H1 (cell line): Measurements from ENCODE around the gene REPS2. TPM values are rescaled to one million over a fixed set of nuclear protein-coding genes. Genes with fewer than 3 reads are reported as not detected.

ENCODE experiments used
- CTCF ChIA-PET: fragments of 300-600 bp; sonication (Branson Sonifier 250); formaldehyde crosslinking; loops from one replicate; lab custom pipeline; 2021; ENCODE audit not compliant: partially characterized antibody; lab: Charles Lee
- POLR2A ChIA-PET: fragments of 300-600 bp; sonication (Branson Sonifier 250); formaldehyde crosslinking; loops from one replicate; lab custom pipeline; 2021; ENCODE audit warnings: inconsistent platforms; ENCODE audit not compliant: partially characterized antibody; lab: Charles Lee
- DNase-seq, 2 experiments: peaks; one replicate each; pipeline versions ENCODE4 v3.0.0 to v3.0.0-alpha.2; 2010 to 2022; ENCODE audit warnings: low spot score in 2 of 2, low read depth in 1 of 2, mixed read lengths in 1 of 2
- FAIRE-seq: peaks from 2 replicates; lab custom pipeline; 2011; peaks lifted over from hg19 to GRCh38; lab: Jason Lieb, UNC
- H2AFZ ChIP-seq: 2 replicates; pipeline ENCODE4 v1.8.1; 2012; ENCODE audit warnings: low read length, inconsistent platforms
- H2AK5ac ChIP-seq: 2 replicates; pipeline ENCODE4 v1.6.1; 2013; ENCODE audit warnings: low read depth, low read length
- H2BK120ac ChIP-seq: replicated peaks from 2 replicates; pipeline ENCODE3; 2013; ENCODE audit warnings: low read depth, low read length, inconsistent platforms
- H2BK12ac ChIP-seq: 2 replicates; pipeline ENCODE4 v1.6.1; 2013; ENCODE audit warnings: low read depth, low read length
- H2BK15ac ChIP-seq: 2 replicates; pipeline ENCODE4 v1.6.1; 2013; ENCODE audit warnings: low read length
- H2BK20ac ChIP-seq: 2 replicates; pipeline ENCODE4 v1.6.1; 2013; ENCODE audit warnings: low read length
- H2BK5ac ChIP-seq: 2 replicates; pipeline ENCODE4 v1.6.1; 2013; ENCODE audit warnings: low read depth, low read length
- H3K14ac ChIP-seq: 2 replicates; pipeline ENCODE4 v1.6.1; 2013; ENCODE audit warnings: inconsistent platforms; ENCODE audit not compliant: insufficient read length
- H3K18ac ChIP-seq: 2 replicates; pipeline ENCODE4 v1.6.1; 2013; ENCODE audit warnings: low read length; ENCODE audit errors: extremely low read depth
- H3K23ac ChIP-seq: 2 replicates; pipeline ENCODE4 v1.6.1; 2013; ENCODE audit warnings: inconsistent platforms; ENCODE audit not compliant: insufficient read length
- H3K23me2 ChIP-seq: 2 replicates; pipeline ENCODE4 v1.6.1; 2013; ENCODE audit warnings: low read depth, low read length
- H3K27ac ChIP-seq: 2 replicates; pipeline ENCODE4 v1.6.1; 2011; ENCODE audit warnings: low read depth, low read length, inconsistent platforms
- H3K27me3 ChIP-seq, 4 experiments: replicated peaks in 1 of 4; 1 replicate in 1 of 4; 2 replicates in 3 of 4; pipeline versions ENCODE4 v1.6.1 to v1.8.1; 2011 to 2013; ENCODE audit warnings: low read length in 3 of 4, mild to moderate bottlenecking in 3 of 4, inconsistent platforms in 2 of 4, mixed read lengths in 2 of 4, moderate library complexity in 1 of 4; ENCODE audit not compliant: control insufficient read depth in 3 of 4, insufficient read depth in 3 of 4; ENCODE audit errors: extremely low read depth in 1 of 4
- H3K36me3 ChIP-seq, 4 experiments: 2 replicates each; pipeline versions ENCODE4 v1.6.1 to v1.8.1; 2011 to 2013; ENCODE audit warnings: mild to moderate bottlenecking in 4 of 4, low read length in 3 of 4, moderate library complexity in 2 of 4, control low read depth in 1 of 4, inconsistent platforms in 1 of 4; ENCODE audit not compliant: insufficient read depth in 4 of 4, control insufficient read depth in 2 of 4
- H3K4ac ChIP-seq: replicated peaks from 2 replicates; pipeline ENCODE3; 2013; ENCODE audit warnings: low read length, low read depth, mixed read lengths, inconsistent platforms; ENCODE audit not compliant: insufficient read length
- H3K4me1 ChIP-seq, 4 experiments: replicated peaks in 1 of 4; 1 replicate in 1 of 4; 2 replicates in 3 of 4; pipeline versions ENCODE4 v1.6.1 to v1.8.1; 2011 to 2013; ENCODE audit warnings: low read length in 3 of 4, inconsistent platforms in 2 of 4, mixed read lengths in 1 of 4; ENCODE audit not compliant: insufficient read depth in 4 of 4, control insufficient read depth in 3 of 4
- H3K4me2 ChIP-seq, 2 experiments: 2 replicates each; pipeline versions ENCODE4 v1.6.1 to v1.8.1; 2011 to 2013; ENCODE audit warnings: low read depth in 2 of 2, low read length in 2 of 2, control low read depth in 1 of 2, inconsistent platforms in 1 of 2, mild to moderate bottlenecking in 1 of 2; ENCODE audit not compliant: insufficient read depth in 1 of 2
- H3K4me3 ChIP-seq, 4 experiments: fragments of 200-600, 300-600 bp in 1 of 4; sonication (generic), shearing (Covaris generic), sonication (Bioruptor Twin) in 1 of 4; 2 replicates each; pipeline versions ENCODE4 v1.5.1 to v1.8.1; 2011 to 2016; ENCODE audit warnings: low read length in 4 of 4, low read depth in 3 of 4, control low read depth in 2 of 4, inconsistent platforms in 2 of 4, mild to moderate bottlenecking in 2 of 4, mixed read lengths in 1 of 4, moderate library complexity in 1 of 4; ENCODE audit not compliant: insufficient read depth in 2 of 4; ENCODE audit errors: extremely low read depth in 1 of 4
- H3K56ac ChIP-seq: replicated peaks from 2 replicates; pipeline ENCODE3; 2013; ENCODE audit warnings: low read depth, mild to moderate bottlenecking, mixed read lengths, low read length, inconsistent platforms; ENCODE audit not compliant: insufficient read length
- H3K79me1 ChIP-seq: 2 replicates; pipeline ENCODE4 v1.6.1; 2013; ENCODE audit warnings: low read depth, low read length, control low read depth
- H3K79me2 ChIP-seq, 2 experiments: 2 replicates each; pipeline versions ENCODE4 v1.6.1 to v1.8.1; 2012 to 2013; ENCODE audit warnings: low read length in 2 of 2, mild to moderate bottlenecking in 2 of 2, inconsistent platforms in 1 of 2; ENCODE audit not compliant: insufficient read depth in 2 of 2, control insufficient read depth in 1 of 2
- H3K9ac ChIP-seq, 4 experiments: replicated peaks in 1 of 4; 1 replicate in 1 of 4; 2 replicates in 3 of 4; pipeline versions ENCODE4 v1.6.1 to v1.8.1; 2011 to 2013; ENCODE audit warnings: low read depth in 3 of 4, low read length in 3 of 4, control low read depth in 2 of 4, mild to moderate bottlenecking in 2 of 4, moderate library complexity in 2 of 4, inconsistent platforms in 1 of 4; ENCODE audit errors: extremely low read depth in 1 of 4
- H3K9me3 ChIP-seq, 2 experiments: 2 replicates each; pipeline versions ENCODE4 v1.6.1 to v1.8.1; 2012 to 2013; ENCODE audit warnings: mild to moderate bottlenecking in 2 of 2, moderate library complexity in 2 of 2, control low read depth in 1 of 2, inconsistent platforms in 1 of 2, low read depth in 1 of 2, low read length in 1 of 2, mixed read lengths in 1 of 2; ENCODE audit not compliant: insufficient read depth in 2 of 2
- H4K20me1 ChIP-seq, 2 experiments: replicated peaks in 1 of 2; 2 replicates each; pipeline versions ENCODE3 to v1.8.1; 2011 to 2013; ENCODE audit warnings: inconsistent platforms in 2 of 2, low read length in 2 of 2, mild to moderate bottlenecking in 1 of 2; ENCODE audit not compliant: insufficient read depth in 2 of 2, control insufficient read depth in 1 of 2
- H4K5ac ChIP-seq: 2 replicates; pipeline ENCODE4 v1.6.1; 2013; ENCODE audit warnings: low read length, low read depth, mixed read lengths, inconsistent platforms; ENCODE audit not compliant: insufficient read length
- H4K8ac ChIP-seq: 2 replicates; pipeline ENCODE4 v1.8.0; 2013; ENCODE audit warnings: mild to moderate bottlenecking, moderate library complexity, low read length, inconsistent platforms; ENCODE audit not compliant: insufficient read depth; ENCODE audit errors: extremely low read depth
- H4K91ac ChIP-seq: replicated peaks from 2 replicates; pipeline ENCODE3; 2013; ENCODE audit warnings: low read length, mixed read lengths, inconsistent platforms; ENCODE audit not compliant: insufficient read length
- GABPA ChIP-seq: IDR thresholded peaks from 2 replicates; pipeline ENCODE4 v1.6.1; 2011; ENCODE audit warnings: mild to moderate bottlenecking, low read length, moderate library complexity, borderline replicate concordance; ENCODE audit not compliant: insufficient read depth
- HDAC6 ChIP-seq: IDR thresholded peaks from one replicate; pipeline ENCODE4 v1.7.1; 2012; ENCODE audit warnings: low read depth, mild to moderate bottlenecking, inconsistent platforms, low read length, moderate library complexity
- KDM1A ChIP-seq: fragments of 200-600, 300-600 bp; sonication (generic); IDR thresholded peaks from 2 replicates; pipeline ENCODE4 v1.7.1; 2016; ENCODE audit warnings: mild to moderate bottlenecking, low read length, borderline replicate concordance
- MAFK ChIP-seq: IDR thresholded peaks from 2 replicates; pipeline ENCODE4 v1.6.1; 2012; ENCODE audit warnings: low read depth, mild to moderate bottlenecking, improper control_type of control experiment, low read length
- POLR2AphosphoS5 ChIP-seq: IDR thresholded peaks from 2 replicates; pipeline ENCODE4 v1.6.1; 2011; ENCODE audit warnings: low read depth, low read length
- POU5F1 ChIP-seq: IDR thresholded peaks from 2 replicates; pipeline ENCODE4 v1.6.1; 2011; ENCODE audit warnings: low read depth, mild to moderate bottlenecking, low read length, moderate library complexity
- RXRA ChIP-seq: IDR thresholded peaks from 2 replicates; pipeline ENCODE4 v1.6.1; 2011; ENCODE audit warnings: low read depth, mild to moderate bottlenecking, low read length, moderate library complexity; ENCODE audit not compliant: insufficient read depth
- SRF ChIP-seq: IDR thresholded peaks from 2 replicates; pipeline ENCODE4 v1.6.1; 2011; ENCODE audit warnings: mild to moderate bottlenecking, low read depth, low read length, moderate library complexity
- SUZ12 ChIP-seq: fragments of 200-600 bp; sonication (generic); IDR thresholded peaks from 2 replicates; pipeline ENCODE4 v1.6.1; 2012; ENCODE audit warnings: mild to moderate bottlenecking, inconsistent platforms, low read length, moderate library complexity, mixed read lengths
- WGBS, 2 experiments: shearing (Covaris generic) in 1 of 2; methylation state at CpG; one replicate each; pipeline versions ENCODE4 v1.1.6 to v1.1.7; 2013 to 2015; ENCODE audit warnings: low lambda C conversion rate in 2 of 2, mixed read lengths in 2 of 2, inconsistent platforms in 1 of 2, low coverage in 1 of 2, missing lambda C conversion rate in 1 of 2; ENCODE audit not compliant: insufficient replicate concordance in 2 of 2, insufficient coverage in 1 of 2, insufficient read length in 1 of 2; ENCODE audit errors: extremely low coverage in 1 of 2, missing lambda C conversion rate in 1 of 2; 5-methylcytosine and 5-hydroxymethylcytosine counted together
- polyA plus RNA-seq, 7 experiments: library from polyadenylated mRNA; depleted of rRNA in 3 of 7; stranded (reverse) in 5 of 7; unstranded in 2 of 7; fragments of >200 nt in 5 of 7; fragments of 200-250 nt in 2 of 7; gene quantifications; 1 replicate in 5 of 7; 2 replicates in 1 of 7; 4 replicates in 1 of 7; pipeline versions ENCODE4 v1.2.1 to v1.2.3, GENCODE V29; 2011 to 2013; ENCODE audit warnings: missing spikeins in 2 of 7, mixed read lengths in 2 of 7
- total RNA-seq: library from RNA; stranded (reverse); fragmentation: NEBNext Ultra II Directional; extraction: Animal tissue kit (Norgen Biotek cat#: 25700); gene quantifications from 2 replicates; pipeline ENCODE4 v1.2.1, GENCODE V29; 2021
- TF ChIP-seq, protein P1 (sequence below), 3 experiments: IDR thresholded peaks; 1 replicate in 2 of 3; 2 replicates in 1 of 3; pipeline versions ENCODE4 v1.5.1 to v1.6.1; 2011; ENCODE audit warnings: low read length in 3 of 3, mild to moderate bottlenecking in 3 of 3, inconsistent platforms in 2 of 3, low read depth in 1 of 3, moderate library complexity in 1 of 3; ENCODE audit not compliant: insufficient read depth in 1 of 3; ENCODE audit errors: control extremely low read depth in 1 of 3

The REPS2 gene
- total and polyA plus RNA-seq, 2 of the 8 experiments (the other 6 are each of a cell fraction or from before 2014, with no cell fraction given): 0.79 to 4.3 TPM

- FAIRE-seq (no peak), DNase-seq (no peak)
- H4K5ac ChIP-seq: no peak overlapping the region
- no peaks in the 10 kb centered on the region for H4K20me1 ChIP-seq
- H4K8ac ChIP-seq: no peak overlapping the region
- CTCF ChIA-PET: no interaction called here
- H3K79me2 ChIP-seq: no peaks in the 10 kb centered on the region
- H3K4me2 ChIP-seq: no peak overlapping the region
- 87% methylated on average over 10 of the region's 10 CpGs; no CpG with 5 or more reads in 1 of the 2 experiments for whole genome bisulfite sequencing, 2 experiments
- no peak overlapping the region for H3K4ac ChIP-seq
- no peaks in the 10 kb centered on the region for H3K4me1 ChIP-seq
- no peak overlapping the region for H2BK12ac ChIP-seq
- no peak overlapping the region for H3K27ac ChIP-seq
- no peaks in the 10 kb centered on the region for H3K27me3 ChIP-seq
- no peak overlapping the region for H2BK15ac ChIP-seq
- H3K56ac ChIP-seq: no peak overlapping the region
- H3K9me3 ChIP-seq: no peaks in the 10 kb centered on the region
- H3K9ac ChIP-seq: no peak overlapping the region
- H3K18ac ChIP-seq: no peak overlapping the region
- H3K23ac ChIP-seq: no peak overlapping the region
- H2BK120ac ChIP-seq: no peak overlapping the region
- H3K36me3 ChIP-seq: no peaks in the 10 kb centered on the region
- POLR2A ChIA-PET: no interaction called here
- no peaks in the 10 kb centered on the region for H3K79me1 ChIP-seq
- no peak overlapping the region for H2BK5ac ChIP-seq
- no peak overlapping the region for H3K4me3 ChIP-seq
- H4K91ac ChIP-seq: no peak overlapping the region
- no peaks in the 10 kb centered on the region for H3K23me2 ChIP-seq
- no peak overlapping the region for H3K14ac ChIP-seq
- no peak overlapping the region for H2AFZ ChIP-seq
- no peak overlapping the region for H2AK5ac ChIP-seq
- H2BK20ac ChIP-seq: no peak overlapping the region
- no peak for TF ChIP-seq POLR2AphosphoS5
- TF ChIP-seq HDAC6: no peak
- no peak for TF ChIP-seq RXRA
- TF ChIP-seq MAFK: no peak
- no peak for TF ChIP-seq SUZ12
- TF ChIP-seq, protein P1, sequence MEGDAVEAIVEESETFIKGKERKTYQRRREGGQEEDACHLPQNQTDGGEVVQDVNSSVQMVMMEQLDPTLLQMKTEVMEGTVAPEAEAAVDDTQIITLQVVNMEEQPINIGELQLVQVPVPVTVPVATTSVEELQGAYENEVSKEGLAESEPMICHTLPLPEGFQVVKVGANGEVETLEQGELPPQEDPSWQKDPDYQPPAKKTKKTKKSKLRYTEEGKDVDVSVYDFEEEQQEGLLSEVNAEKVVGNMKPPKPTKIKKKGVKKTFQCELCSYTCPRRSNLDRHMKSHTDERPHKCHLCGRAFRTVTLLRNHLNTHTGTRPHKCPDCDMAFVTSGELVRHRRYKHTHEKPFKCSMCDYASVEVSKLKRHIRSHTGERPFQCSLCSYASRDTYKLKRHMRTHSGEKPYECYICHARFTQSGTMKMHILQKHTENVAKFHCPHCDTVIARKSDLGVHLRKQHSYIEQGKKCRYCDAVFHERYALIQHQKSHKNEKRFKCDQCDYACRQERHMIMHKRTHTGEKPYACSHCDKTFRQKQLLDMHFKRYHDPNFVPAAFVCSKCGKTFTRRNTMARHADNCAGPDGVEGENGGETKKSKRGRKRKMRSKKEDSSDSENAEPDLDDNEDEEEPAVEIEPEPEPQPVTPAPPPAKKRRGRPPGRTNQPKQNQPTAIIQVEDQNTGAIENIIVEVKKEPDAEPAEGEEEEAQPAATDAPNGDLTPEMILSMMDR (IDR thresholded peaks at IDR 0.05; ENCODE audit: control extremely low read depth in 1 of 3, insufficient read depth in 1 of 3, low read depth in 1 of 3, low read length in 3 of 3): no peak
- TF ChIP-seq SRF: no peak
- TF ChIP-seq KDM1A: no peak
- no peak for TF ChIP-seq POU5F1
- TF ChIP-seq GABPA: no peak
These were observed 75.6 kb downstream of the REPS2 start for GRCh38 chrX:17021851-17022604.
